ENCODE measurements around the gene RILP.

- TF ChIP-seq CTCF (IDR thresholded peaks at IDR 0.05) (no peak), POLR2AphosphoS5 (IDR thresholded peaks at IDR 0.05) (no peak), POLR2A (IDR thresholded peaks at IDR 0.05) (no peak)
Measured at GRCh38 chr17:1644493-1645206, 5.0 kb downstream of the RILP start.
